DOHH2 (cell line): ENCODE data around the gene HFE.
"Not testable (repeated sequence)": the region's sequence is repeated elsewhere in the genome, so short reads cannot be mapped to it uniquely, and the experiment has no call there.

Experiments
- CTCF ChIP-seq: fragments of 200-600 bp; sonication (generic); IDR thresholded peaks from one replicate; pipeline ENCODE4 v1.5.1; 2014; ENCODE audit warnings: antibody characterized with exemption, mild to moderate bottlenecking, low read depth, low read length; ENCODE audit not compliant: poor library complexity, severe bottlenecking
- EZH2phosphoT487 ChIP-seq: fragments of 200-600 bp; sonication (generic); IDR thresholded peaks from 2 replicates; pipeline ENCODE4 v1.6.1; 2017; ENCODE audit warnings: borderline replicate concordance, mild to moderate bottlenecking, antibody characterized with exemption, low read length, moderate library complexity, mixed read lengths

GRCh38 chr6:26120115-26120514, 32.9 kb downstream of the HFE start:
- not testable (repeated sequence) for TF ChIP-seq CTCF, EZH2phosphoT487
